Vagina (tissue), 2 donors: ENCODE results near the gene BDP1. TPM values are rescaled to one million over a fixed set of nuclear protein-coding genes. Genes with fewer than 3 reads are reported as not detected.
A peak's percentile ranks its signal among the peaks of the same experiment; 100 is the strongest.
"Not testable (repeated sequence)": the region's sequence is repeated elsewhere in the genome, so short reads cannot be mapped to it uniquely, and the experiment has no call there.

Experiments
- DNase-seq, 2 donors: peaks; one replicate each; pipeline ENCODE4 v3.0.0-alpha.2; 2017; ENCODE audit errors: extremely low spot score in 2 of 2
- H3K27ac ChIP-seq: fragments of 200-600 bp; sonication (generic); one replicate; pipeline ENCODE4 v1.5.1; 2019
- H3K27me3 ChIP-seq: fragments of 200-600 bp; sonication (generic); one replicate; pipeline ENCODE4 v1.5.1; 2019
- H3K36me3 ChIP-seq, 2 donors: fragments of 200-600 bp; sonication (generic); one replicate each; pipeline ENCODE4 v1.5.1; 2017 to 2019
- H3K4me1 ChIP-seq: fragments of 200-600 bp; sonication (generic); one replicate; pipeline ENCODE4 v1.5.1; 2019
- H3K4me3 ChIP-seq, 2 donors: fragments of 200-600 bp; sonication (generic); 1 replicate in 1 of 2; 2 replicates in 1 of 2; pipeline ENCODE4 v1.5.1; 2016 to 2019
- H3K9me3 ChIP-seq: fragments of 200-600 bp; sonication (generic); one replicate; pipeline ENCODE4 v1.5.1; 2019
- POLR2A ChIP-seq, 2 donors: fragments of 450-650 bp; IDR thresholded peaks; one replicate each; pipeline ENCODE4 v1.6.1; 2017; ENCODE audit warnings: antibody characterized with exemption in 2 of 2, mild to moderate bottlenecking in 2 of 2, moderate library complexity in 2 of 2
- POLR2AphosphoS5 ChIP-seq, 2 donors: sonication (generic); formaldehyde crosslinking; IDR thresholded peaks; one replicate each; pipeline ENCODE4 v1.9.0; 2017; ENCODE audit warnings: antibody characterized with exemption in 2 of 2, mild to moderate bottlenecking in 2 of 2, low read depth in 1 of 2; ENCODE audit not compliant: insufficient read depth in 1 of 2
- intact Hi-C: fragments of 100-400 bp; cut with DNase I; formaldehyde crosslinking; loops from one replicate; pipeline ENCODE4 v1.15.1; 2023
- total RNA-seq: library from RNA; depleted of rRNA; stranded (reverse); fragments of >200 nt; gene quantifications from one replicate; pipeline ENCODE4 v1.2.3, GENCODE V29; 2016
- TF ChIP-seq, protein P1 (sequence below), 3 experiments: fragments of 450-650 bp in 2 of 3; fragments of 200-600 bp in 1 of 3; sonication (generic) in 1 of 3; IDR thresholded peaks; one replicate each; pipeline ENCODE4 v1.5.1; 2017 to 2019; ENCODE audit warnings: antibody characterized with exemption in 3 of 3, mild to moderate bottlenecking in 2 of 3, moderate library complexity in 2 of 3

The BDP1 gene
- total RNA-seq, 1 donor from 2014 or later = 35.4 TPM

DNA sequence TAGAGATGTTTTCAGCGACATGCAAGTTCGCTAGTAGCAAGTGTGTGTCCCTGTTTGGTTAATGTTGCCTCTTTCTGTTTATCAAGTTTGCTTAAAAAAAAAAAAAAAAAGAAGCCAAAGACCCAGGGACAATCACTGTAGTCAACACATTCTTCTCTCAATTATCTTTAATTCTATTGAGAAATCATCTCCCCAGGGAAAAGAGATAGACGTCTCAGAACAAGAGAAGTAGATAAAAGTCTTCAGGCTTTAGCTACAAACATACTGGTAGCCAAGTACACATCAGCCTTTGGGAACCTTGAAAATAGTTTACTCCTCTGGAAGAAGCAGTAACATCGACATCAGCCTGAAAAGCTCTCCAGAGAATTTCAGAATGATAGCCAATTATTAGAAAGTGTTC is 11.6 kb upstream of the BDP1 start:
- H3K9me3 ChIP-seq, H3K4me1 ChIP-seq, H3K36me3 ChIP-seq, DNase-seq, H3K4me3 ChIP-seq, H3K27me3 ChIP-seq, intact Hi-C loops, H3K27ac ChIP-seq: not testable (repeated sequence)

DNA sequence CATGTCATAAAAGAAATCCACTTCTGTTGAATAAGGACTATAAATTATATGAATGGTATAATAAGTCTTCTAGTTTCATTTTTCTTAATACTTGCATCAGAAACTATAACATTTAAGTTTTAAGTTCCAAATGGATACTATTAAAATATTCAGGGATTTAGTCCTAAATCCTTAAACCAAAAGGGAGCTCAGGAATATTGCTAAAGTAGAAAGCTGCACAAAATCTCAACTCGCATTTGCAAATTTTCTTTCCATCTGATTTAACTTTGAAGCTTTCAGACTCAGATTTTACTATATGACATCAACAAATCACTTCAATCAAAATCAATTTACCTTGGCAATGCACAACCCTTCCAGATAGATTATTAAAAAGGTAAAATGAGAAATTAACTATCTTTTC is 10.4 kb upstream of the BDP1 start:
- DNase-seq, H3K36me3 ChIP-seq, H3K27ac ChIP-seq, H3K4me1 ChIP-seq, H3K9me3 ChIP-seq, H3K27me3 ChIP-seq, intact Hi-C loops: not testable (repeated sequence)
- H3K4me3 ChIP-seq = peak overlapping the region; percentile 13 to 37

DNA sequence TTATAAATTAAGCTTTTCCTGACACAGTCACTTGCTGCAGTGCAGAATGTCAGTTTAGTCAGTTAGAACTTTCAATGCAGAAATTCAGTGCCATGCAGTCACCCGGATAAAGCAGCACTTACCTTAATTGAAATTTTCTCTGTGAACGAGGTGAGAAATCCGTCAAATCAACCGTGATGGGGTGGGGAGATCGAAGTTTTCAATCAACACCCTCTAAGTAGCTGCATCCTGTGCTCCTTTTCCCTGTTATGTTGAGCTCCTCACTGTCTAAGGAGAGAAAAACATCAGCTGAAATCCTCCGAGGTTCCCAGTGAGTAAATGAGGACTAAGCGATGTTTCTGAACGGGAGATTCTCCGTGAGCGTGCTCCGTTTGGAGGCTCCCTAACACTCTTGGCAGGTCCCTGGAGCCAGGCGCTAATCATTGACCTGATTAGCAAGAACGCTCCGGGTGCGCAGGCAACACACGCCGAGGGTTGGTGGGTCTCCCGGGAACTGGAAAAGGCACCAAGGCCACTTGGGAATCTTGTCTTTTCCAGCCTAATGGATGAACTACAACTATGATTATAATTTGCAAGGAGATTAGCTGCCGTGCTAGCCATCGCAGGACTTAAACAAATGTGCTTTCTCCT is 9.8 kb upstream of the BDP1 start:
- H3K9me3 ChIP-seq, intact Hi-C loops, H3K27me3 ChIP-seq, H3K36me3 ChIP-seq, H3K27ac ChIP-seq, H3K4me1 ChIP-seq, DNase-seq: not testable (repeated sequence)
- H3K4me3 ChIP-seq = peak overlapping the region; percentile 13 to 37

DNA sequence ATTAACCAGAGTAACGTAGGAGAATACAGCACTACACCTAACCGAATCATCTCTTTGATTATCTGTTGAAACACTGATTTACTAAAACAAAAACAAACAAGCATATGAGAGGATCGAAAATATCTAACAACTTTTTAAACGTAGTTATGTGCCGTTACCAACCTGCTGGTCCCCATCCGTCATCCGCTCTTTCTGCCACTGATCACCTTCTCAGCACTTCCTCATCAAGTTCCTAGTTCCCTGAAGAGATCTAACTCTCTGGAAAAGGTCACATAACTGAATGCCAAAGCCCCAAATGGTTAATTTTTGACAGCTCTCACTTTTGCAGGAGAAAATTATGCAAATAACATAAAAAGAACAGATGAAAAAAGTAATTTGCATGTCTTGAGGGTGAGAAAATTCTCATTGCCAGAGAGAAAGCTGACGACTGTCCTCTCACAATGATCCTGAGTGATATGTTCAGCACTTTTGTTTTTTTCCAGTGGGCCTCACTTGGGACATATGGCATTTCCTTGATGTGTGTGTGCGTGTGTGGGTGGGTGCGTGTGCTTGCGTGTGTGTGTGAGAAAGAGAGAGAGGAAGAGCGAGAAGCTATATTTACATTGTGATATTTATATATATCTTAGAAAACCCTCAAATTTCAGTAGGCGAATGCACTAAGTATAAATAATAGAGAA is 8.8 kb upstream of the BDP1 start:
- H3K4me3 ChIP-seq, DNase-seq, intact Hi-C loops, H3K9me3 ChIP-seq, H3K27me3 ChIP-seq, H3K4me1 ChIP-seq, H3K36me3 ChIP-seq, H3K27ac ChIP-seq: not testable (repeated sequence)

DNA sequence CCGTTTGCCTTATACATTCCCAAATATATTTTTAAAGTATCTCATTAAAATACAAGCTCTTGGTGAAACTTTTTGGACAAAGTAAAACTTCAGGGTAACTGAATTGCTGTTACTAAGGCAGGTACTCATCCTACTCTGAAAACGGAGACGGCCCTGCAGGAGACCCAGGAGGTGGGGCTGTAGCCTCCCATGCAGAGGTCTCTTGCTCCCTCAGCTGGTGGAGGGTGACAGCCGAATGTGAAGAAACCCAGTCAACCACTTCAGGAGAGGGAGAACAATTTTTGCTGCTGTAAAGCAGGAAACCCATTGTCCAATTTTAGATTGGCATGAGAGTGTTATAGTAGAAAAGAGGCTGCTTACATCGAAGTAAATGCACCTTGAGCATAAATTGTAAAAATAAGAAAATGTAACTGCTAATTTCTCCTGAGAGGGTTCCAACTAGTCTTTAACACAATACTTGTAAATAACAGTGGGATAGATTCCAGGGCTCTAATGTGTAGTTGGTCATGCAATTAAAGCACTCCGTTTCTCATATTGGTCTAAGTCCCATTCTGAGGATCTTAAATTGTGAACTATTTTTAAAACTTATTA is 8.1 kb upstream of the BDP1 start:
- DNase-seq, H3K9me3 ChIP-seq, H3K27ac ChIP-seq, H3K4me1 ChIP-seq, H3K27me3 ChIP-seq, intact Hi-C loops, H3K4me3 ChIP-seq, H3K36me3 ChIP-seq: not testable (repeated sequence)
- TF ChIP-seq, protein P1, sequence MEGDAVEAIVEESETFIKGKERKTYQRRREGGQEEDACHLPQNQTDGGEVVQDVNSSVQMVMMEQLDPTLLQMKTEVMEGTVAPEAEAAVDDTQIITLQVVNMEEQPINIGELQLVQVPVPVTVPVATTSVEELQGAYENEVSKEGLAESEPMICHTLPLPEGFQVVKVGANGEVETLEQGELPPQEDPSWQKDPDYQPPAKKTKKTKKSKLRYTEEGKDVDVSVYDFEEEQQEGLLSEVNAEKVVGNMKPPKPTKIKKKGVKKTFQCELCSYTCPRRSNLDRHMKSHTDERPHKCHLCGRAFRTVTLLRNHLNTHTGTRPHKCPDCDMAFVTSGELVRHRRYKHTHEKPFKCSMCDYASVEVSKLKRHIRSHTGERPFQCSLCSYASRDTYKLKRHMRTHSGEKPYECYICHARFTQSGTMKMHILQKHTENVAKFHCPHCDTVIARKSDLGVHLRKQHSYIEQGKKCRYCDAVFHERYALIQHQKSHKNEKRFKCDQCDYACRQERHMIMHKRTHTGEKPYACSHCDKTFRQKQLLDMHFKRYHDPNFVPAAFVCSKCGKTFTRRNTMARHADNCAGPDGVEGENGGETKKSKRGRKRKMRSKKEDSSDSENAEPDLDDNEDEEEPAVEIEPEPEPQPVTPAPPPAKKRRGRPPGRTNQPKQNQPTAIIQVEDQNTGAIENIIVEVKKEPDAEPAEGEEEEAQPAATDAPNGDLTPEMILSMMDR (IDR thresholded peaks at IDR 0.05) = peak in 1 of 3 experiments; percentile 41

DNA sequence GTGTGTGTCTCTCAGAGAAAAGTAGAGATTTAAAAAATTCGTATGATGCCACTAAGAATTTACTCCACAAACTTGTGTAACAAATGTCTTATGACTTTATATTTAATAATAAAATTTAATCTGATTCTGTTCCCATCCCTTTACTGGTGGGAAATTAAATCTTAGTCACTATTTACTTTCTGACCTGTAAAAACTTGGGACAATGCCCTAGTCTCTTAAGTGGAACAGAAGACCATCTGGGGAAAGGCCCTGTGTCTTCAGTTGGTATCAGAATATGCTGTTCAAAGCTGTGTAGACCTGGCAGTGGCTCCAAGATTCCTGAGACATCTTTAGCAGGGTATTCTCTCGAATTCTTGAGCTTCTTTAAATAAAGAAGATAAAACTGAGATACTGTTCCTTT is 2.6 kb upstream of the BDP1 start:
- no peak for DNase-seq
- H3K4me1 ChIP-seq = peaks cover 20% of the 10 kb centered on the region
- H3K9me3 ChIP-seq = no peaks in the 10 kb centered on the region
- no peak overlapping the region for H3K27ac ChIP-seq
- no peaks in the 10 kb centered on the region for H3K36me3 ChIP-seq
- intact Hi-C loops = no loop called here
- TF ChIP-seq POLR2AphosphoS5 (IDR thresholded peaks at IDR 0.05; ENCODE audit: insufficient read depth in 1 of 2, low read depth in 1 of 2) = no peak
- TF ChIP-seq, protein P1 (IDR thresholded peaks at IDR 0.05) = no peak
- no peak for TF ChIP-seq POLR2A (IDR thresholded peaks at IDR 0.05)
- H3K27me3 ChIP-seq = no peaks in the 10 kb centered on the region
- no peak overlapping the region for H3K4me3 ChIP-seq

DNA sequence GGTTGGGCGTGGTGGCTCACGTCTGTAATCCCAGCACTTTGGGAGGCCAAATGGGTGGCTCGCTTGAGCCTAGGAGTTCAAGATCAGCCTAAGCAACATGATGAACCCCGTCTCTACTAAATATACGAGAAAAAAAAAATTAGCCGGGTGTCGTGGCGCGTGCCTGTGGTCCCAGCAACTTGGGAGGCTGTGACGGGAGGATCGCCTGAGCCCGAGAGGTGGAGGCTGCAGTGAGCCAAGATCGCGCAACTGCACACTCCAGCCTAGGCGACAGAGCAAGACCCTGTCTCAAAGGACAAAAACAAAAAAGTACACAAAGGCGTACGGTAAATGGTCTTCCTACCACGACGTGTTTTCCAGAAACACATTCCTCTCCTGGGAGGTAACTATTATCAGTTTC is 538 bp upstream of the BDP1 start:
- Histone ChIP-seq H3K4me1 (peaks cover 23% of the 10 kb centered on the region), H3K27ac (peak overlapping the region; percentile 93), H3K27me3 (no peaks in the 10 kb centered on the region), H3K4me3 (peak overlapping the region; percentile 61 to 98), H3K9me3 (no peaks in the 10 kb centered on the region), H3K36me3 (peaks cover 0 to 14% of the 10 kb centered on the region in 2 donors)
- intact Hi-C loops = no loop called here
- no peak for DNase-seq
- TF ChIP-seq, protein P1 (IDR thresholded peaks at IDR 0.05) = no peak
- TF ChIP-seq POLR2AphosphoS5 (IDR thresholded peaks at IDR 0.05; ENCODE audit: insufficient read depth in 1 of 2, low read depth in 1 of 2) (no peak), POLR2A (IDR thresholded peaks at IDR 0.05) (no peak)
